ENCODE data around the gene ZNF544. TPM values are rescaled to one million over a fixed set of nuclear protein-coding genes. Genes with fewer than 3 reads are reported as not detected.

The ZNF544 gene
- total RNA-seq, 1 experiment from 2014 or later, result 63.8 TPM

GRCh38 chr19:58268344-58268743 is 39.6 kb downstream of the ZNF544 start:
- Mint-ChIP-seq H3K4me3 (no peak overlapping the region), H3K36me3 (peaks cover 78% of the 10 kb centered on the region), H3K27me3 (ENCODE audit: low read depth) (peaks cover 12% of the 10 kb centered on the region), H3K9me3 (peaks cover 32% of the 10 kb centered on the region), H3K4me1 (no peaks in the 10 kb centered on the region), H3K27ac (no peak overlapping the region)
- TF ChIP-seq NFE2L1 (CRISPR knock-in tag; IDR thresholded peaks at IDR 0.05) (no peak), STAT6 (CRISPR knock-in tag; conservative IDR thresholded peaks at IDR 0.05; ENCODE audit: low read depth) (no peak)
- DNase-seq (ENCODE audit: low spot score) (no peak), ATAC-seq (no peak)
- CTCF ChIA-PET, result interaction anchor here (1.0 to 1.3 kb wide), 2 partner anchors 50 to 319 kb away, joined by 3 to 4 read pairs; no protein-coding TSS in a partner anchor
- POLR2A ChIA-PET, result no interaction called here

- ATAC-seq, result no peak
Measured at GRCh38 chr19:58274771-58275201, 46.1 kb downstream of the ZNF544 start.

More at GRCh38 chr19:58274771-58275201, 46.1 kb downstream of the ZNF544 start:
- peaks cover 13% of the 10 kb centered on the region for H3K9me3 Mint-ChIP-seq
- peak overlapping the region; percentile 48; the same call in 1 of the 2 replicates for H3K27ac Mint-ChIP-seq
- H3K4me3 Mint-ChIP-seq, result no peak overlapping the region
- POLR2A ChIA-PET, result no interaction called here
- H3K27me3 Mint-ChIP-seq (ENCODE audit: low read depth), result no peaks in the 10 kb centered on the region; the same call in 1 of the 2 replicates
- no peak for DNase-seq (ENCODE audit: low spot score)
- CTCF ChIA-PET, result no interaction called here
- peaks cover 39% of the 10 kb centered on the region for H3K36me3 Mint-ChIP-seq
- H3K4me1 Mint-ChIP-seq, result peaks cover 5% of the 10 kb centered on the region
- TF ChIP-seq E2F4 (CRISPR knock-in tag; IDR thresholded peaks at IDR 0.05; ENCODE audit: borderline replicate concordance, low read depth) (no peak), ZNF512 (CRISPR knock-in tag; IDR thresholded peaks at IDR 0.05; ENCODE audit: borderline replicate concordance) (no peak), SOX15 (CRISPR knock-in tag; IDR thresholded peaks at IDR 0.05) (no peak), ZNF416 (CRISPR knock-in tag; IDR thresholded peaks at IDR 0.05) (no peak), USF1 (CRISPR knock-in tag; IDR thresholded peaks at IDR 0.05) (no peak), ZNF396 (CRISPR knock-in tag; IDR thresholded peaks at IDR 0.05; ENCODE audit: borderline replicate concordance) (no peak), FOXP1 (CRISPR knock-in tag; IDR thresholded peaks at IDR 0.05; ENCODE audit: borderline replicate concordance) (no peak), ESRRA (CRISPR knock-in tag; IDR thresholded peaks at IDR 0.05; ENCODE audit: borderline replicate concordance) (no peak), OVOL2 (CRISPR knock-in tag; IDR thresholded peaks at IDR 0.05; ENCODE audit: borderline replicate concordance) (no peak), FOXK1 (CRISPR knock-in tag; IDR thresholded peaks at IDR 0.05) (no peak)
- TF ChIP-seq, protein P1, sequence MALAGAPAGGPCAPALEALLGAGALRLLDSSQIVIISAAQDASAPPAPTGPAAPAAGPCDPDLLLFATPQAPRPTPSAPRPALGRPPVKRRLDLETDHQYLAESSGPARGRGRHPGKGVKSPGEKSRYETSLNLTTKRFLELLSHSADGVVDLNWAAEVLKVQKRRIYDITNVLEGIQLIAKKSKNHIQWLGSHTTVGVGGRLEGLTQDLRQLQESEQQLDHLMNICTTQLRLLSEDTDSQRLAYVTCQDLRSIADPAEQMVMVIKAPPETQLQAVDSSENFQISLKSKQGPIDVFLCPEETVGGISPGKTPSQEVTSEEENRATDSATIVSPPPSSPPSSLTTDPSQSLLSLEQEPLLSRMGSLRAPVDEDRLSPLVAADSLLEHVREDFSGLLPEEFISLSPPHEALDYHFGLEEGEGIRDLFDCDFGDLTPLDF (CRISPR knock-in tag; IDR thresholded peaks at IDR 0.05), result no peak
- TF ChIP-seq, protein P2, sequence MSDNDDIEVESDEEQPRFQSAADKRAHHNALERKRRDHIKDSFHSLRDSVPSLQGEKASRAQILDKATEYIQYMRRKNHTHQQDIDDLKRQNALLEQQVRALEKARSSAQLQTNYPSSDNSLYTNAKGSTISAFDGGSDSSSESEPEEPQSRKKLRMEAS (CRISPR knock-in tag; IDR thresholded peaks at IDR 0.05), result no peak

Data from WTC11 (cell line).